Stimulated activated CD4-positive, alpha-beta T cell treated with anti-CD3 and anti-CD28 coated beads, Interleukin-2, amount 100 ng/mL, for 4 hours (primary cell): ENCODE results near the gene MEG3.

Source experiments
- DNase-seq: peaks from one replicate; pipeline ENCODE4 v3.0.0-alpha.2; 2020; ENCODE audit warnings: low read depth

Gene MEG3

GRCh38 chr14:100865682-100866591 lies 40.0 kb downstream of the MEG3 start:
- no peak for DNase-seq

GRCh38 chr14:100866666-100867630 lies 41.0 kb downstream of the MEG3 start:
- DNase-seq, result no peak

- DNase-seq, result no peak
Observed at GRCh38 chr14:100867631-100868315, 41.9 kb downstream of the MEG3 start.

- no peak for DNase-seq
Observed at GRCh38 chr14:100868621-100869370, 42.9 kb downstream of the MEG3 start.

- no peak for DNase-seq
Observed at GRCh38 chr14:100871234-100872186, 45.6 kb downstream of the MEG3 start.

- no peak for DNase-seq
Observed at GRCh38 chr14:100872259-100873095, 46.6 kb downstream of the MEG3 start.

- DNase-seq, result no peak
Observed at GRCh38 chr14:100873096-100873482, 47.2 kb downstream of the MEG3 start.

- no peak for DNase-seq
Observed at GRCh38 chr14:100874051-100874410, 48.1 kb downstream of the MEG3 start.

- DNase-seq, result no peak
Observed at GRCh38 chr14:100874411-100875091, 48.6 kb downstream of the MEG3 start.

- DNase-seq, result no peak
Observed at GRCh38 chr14:100875126-100875525, 49.2 kb downstream of the MEG3 start.

- no peak for DNase-seq
Observed at GRCh38 chr14:100875861-100876590, 50.1 kb downstream of the MEG3 start.

- no peak for DNase-seq
Observed at GRCh38 chr14:100878271-100879146, 52.6 kb downstream of the MEG3 start.

- no peak for DNase-seq
Observed at GRCh38 chr14:100879194-100879593, 53.3 kb downstream of the MEG3 start.

GRCh38 chr14:100879782-100880181 lies 53.9 kb downstream of the MEG3 start:
- no peak for DNase-seq

- no peak for DNase-seq
Observed at GRCh38 chr14:100880271-100881101, 54.6 kb downstream of the MEG3 start.
